Mesothelial cell of epicardium (in vitro differentiated cells): ENCODE results near the gene ARVCF. TPM values are rescaled to one million over a fixed set of nuclear protein-coding genes. Genes with fewer than 3 reads are reported as not detected.

Experiments used
- DNase-seq, 2 experiments: peaks; one replicate each; pipeline ENCODE4 v3.0.0; 2021; ENCODE audit warnings: low spot score in 2 of 2; ENCODE audit not compliant: unreplicated experiment in 2 of 2
- H3K27ac Mint-ChIP-seq: 2 replicates; pipeline ENCODE4 v1.8.0; 2021; ENCODE audit warnings: mixed read lengths
- H3K27me3 Mint-ChIP-seq: 2 replicates; pipeline ENCODE4 v1.8.0; 2021; ENCODE audit warnings: low read depth, mixed read lengths
- H3K36me3 Mint-ChIP-seq: 2 replicates; pipeline ENCODE4 v1.8.0; 2021; ENCODE audit warnings: mixed read lengths
- H3K4me1 Mint-ChIP-seq: 2 replicates; pipeline ENCODE4 v1.8.0; 2021; ENCODE audit warnings: mixed read lengths
- H3K4me3 Mint-ChIP-seq: 2 replicates; pipeline ENCODE4 v1.8.0; 2021; ENCODE audit warnings: mild to moderate bottlenecking, moderate library complexity, mixed read lengths
- H3K9me3 Mint-ChIP-seq: 2 replicates; pipeline ENCODE4 v1.8.0; 2021; ENCODE audit warnings: mixed read lengths
- total RNA-seq: library from RNA; stranded (reverse); gene quantifications from 3 replicates; pipeline ENCODE4 v1.2.1, GENCODE V29; 2021
- TF ChIP-seq, protein P1 (sequence below): fragments of 200-600 bp; sonication (generic); IDR thresholded peaks from one replicate; pipeline ENCODE4 v1.5.0; 2021; ENCODE audit warnings: antibody characterized with exemption; ENCODE audit not compliant: unreplicated experiment

ARVCF gene
- total RNA-seq, 1 donor from 2014 or later = 41.2 TPM

DNA sequence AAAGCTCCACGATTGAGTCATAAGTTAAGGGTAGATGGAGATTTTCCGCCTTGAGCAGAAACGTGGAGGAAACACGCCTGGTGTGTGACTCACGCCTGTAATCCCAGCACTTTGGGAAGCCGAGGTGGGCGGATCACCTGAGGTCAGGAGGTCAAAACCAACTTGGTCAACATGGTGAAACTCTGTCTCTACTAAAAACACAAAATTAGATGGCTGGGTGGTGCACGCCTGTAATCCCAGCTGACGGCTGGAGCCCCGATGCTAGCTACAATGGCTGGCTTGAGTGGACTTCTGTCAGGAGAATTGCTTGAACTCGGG lies 46.1 kb upstream of the ARVCF start:
- H3K9me3 Mint-ChIP-seq = no peaks in the 10 kb centered on the region
- TF ChIP-seq, protein P1, sequence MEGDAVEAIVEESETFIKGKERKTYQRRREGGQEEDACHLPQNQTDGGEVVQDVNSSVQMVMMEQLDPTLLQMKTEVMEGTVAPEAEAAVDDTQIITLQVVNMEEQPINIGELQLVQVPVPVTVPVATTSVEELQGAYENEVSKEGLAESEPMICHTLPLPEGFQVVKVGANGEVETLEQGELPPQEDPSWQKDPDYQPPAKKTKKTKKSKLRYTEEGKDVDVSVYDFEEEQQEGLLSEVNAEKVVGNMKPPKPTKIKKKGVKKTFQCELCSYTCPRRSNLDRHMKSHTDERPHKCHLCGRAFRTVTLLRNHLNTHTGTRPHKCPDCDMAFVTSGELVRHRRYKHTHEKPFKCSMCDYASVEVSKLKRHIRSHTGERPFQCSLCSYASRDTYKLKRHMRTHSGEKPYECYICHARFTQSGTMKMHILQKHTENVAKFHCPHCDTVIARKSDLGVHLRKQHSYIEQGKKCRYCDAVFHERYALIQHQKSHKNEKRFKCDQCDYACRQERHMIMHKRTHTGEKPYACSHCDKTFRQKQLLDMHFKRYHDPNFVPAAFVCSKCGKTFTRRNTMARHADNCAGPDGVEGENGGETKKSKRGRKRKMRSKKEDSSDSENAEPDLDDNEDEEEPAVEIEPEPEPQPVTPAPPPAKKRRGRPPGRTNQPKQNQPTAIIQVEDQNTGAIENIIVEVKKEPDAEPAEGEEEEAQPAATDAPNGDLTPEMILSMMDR = no peak
- no peak overlapping the region for H3K27ac Mint-ChIP-seq
- no peaks in the 10 kb centered on the region for H3K27me3 Mint-ChIP-seq
- peaks cover 4% of the 10 kb centered on the region for H3K4me1 Mint-ChIP-seq
- DNase-seq = no peak
- peaks cover 4% of the 10 kb centered on the region for H3K36me3 Mint-ChIP-seq
- no peak overlapping the region for H3K4me3 Mint-ChIP-seq

DNA sequence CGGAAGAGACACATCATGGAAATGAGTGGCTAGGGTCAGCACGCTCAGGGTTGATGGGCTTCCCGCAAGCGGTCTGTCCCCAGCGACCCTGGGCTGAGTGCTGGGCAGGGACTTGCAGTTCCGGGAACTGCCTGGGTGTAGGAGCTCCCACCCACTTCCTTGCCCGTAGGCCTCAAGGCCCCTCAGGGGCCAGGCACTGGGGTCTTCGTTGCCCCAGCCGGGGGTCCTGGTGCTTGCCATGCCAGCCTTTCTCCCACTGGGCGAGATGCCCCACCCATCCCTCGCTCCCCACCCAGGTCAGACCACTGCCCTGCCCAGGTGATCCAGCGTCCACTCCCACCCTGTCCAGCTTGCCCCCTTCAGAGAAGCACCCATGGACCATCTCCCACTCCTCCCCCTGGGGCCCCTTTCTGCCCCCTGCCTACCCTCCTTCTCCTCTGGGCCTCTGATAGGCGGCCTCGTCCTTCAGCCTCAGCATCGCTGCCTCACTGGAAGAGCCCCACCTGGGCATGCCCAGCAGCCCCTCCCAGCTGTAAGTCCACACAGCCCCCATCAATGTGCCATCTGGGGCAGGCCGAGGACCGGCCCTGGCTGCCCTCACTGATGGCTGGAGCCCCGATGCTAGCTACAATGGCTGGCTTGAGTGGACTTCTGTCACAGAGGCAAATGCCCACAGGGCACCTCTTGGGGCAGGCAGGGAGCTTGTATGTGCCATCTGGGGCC lies 45.6 kb upstream of the ARVCF start:
- H3K9me3 Mint-ChIP-seq = no peaks in the 10 kb centered on the region
- no peak overlapping the region for H3K4me3 Mint-ChIP-seq
- peaks cover 4% of the 10 kb centered on the region for H3K4me1 Mint-ChIP-seq
- no peak overlapping the region for H3K27ac Mint-ChIP-seq
- TF ChIP-seq, protein P1 = no peak
- DNase-seq = no peak
- peaks cover 4% of the 10 kb centered on the region for H3K36me3 Mint-ChIP-seq
- H3K27me3 Mint-ChIP-seq = no peaks in the 10 kb centered on the region

DNA sequence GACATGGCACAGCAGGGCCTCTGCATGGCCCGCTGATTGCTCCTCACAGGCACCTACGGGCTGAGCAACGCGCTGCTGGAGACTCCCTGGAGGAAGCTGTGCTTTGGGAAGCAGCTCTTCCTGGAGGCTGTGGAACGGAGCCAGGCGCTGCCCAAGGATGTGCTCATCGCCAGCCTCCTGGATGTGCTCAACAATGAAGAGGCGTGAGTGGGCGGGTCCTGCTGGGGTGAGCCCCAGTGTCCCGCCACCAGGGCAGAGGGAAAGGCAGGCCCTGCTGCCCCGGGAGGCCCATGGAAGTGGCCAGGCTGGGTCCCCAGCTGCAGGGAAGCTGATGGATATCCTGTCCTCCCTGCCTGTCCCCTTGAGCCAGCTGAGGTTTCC lies 44.8 kb upstream of the ARVCF start:
- DNase-seq = no peak
- H3K27ac Mint-ChIP-seq = no peak overlapping the region

DNA sequence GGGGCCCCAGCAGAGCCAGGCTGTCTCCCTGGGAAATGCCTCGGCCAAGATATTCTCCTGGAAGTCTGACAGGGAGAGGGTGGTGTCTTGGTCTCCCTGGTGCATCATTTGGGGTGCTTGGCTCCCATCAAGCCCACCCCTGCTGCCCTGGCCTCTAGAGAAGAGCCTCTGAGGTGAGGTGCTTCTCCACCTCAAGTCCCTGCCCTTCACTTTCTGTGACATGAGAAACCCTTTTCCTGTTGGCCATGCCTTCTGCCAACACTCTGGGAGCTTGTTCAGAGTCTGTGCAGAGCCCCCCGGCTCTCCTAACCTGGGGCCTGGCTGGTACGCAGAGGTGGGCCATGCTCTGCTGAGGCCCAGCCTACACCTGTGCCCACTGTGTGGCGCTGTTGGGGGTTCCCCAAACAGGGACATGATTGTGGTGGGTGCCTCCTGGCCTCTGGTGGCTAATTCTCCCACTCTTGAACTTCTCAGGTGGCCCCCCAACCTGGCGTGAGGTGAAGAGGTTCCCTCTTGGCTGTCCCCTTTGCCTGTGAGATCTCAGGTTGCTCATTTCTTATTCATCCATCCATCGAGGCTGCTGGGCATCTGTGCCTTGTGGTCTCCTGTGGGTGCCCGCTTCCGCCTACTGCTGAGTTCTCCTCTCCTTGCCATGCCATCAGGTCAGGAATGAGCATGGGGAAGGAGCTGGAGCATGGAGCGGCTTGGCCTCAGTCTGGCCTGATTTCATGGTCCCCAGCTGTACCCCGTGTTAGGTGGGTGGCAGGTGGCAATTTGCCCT lies 44.3 kb upstream of the ARVCF start:
- Mint-ChIP-seq H3K27ac (no peak overlapping the region), H3K36me3 (peaks cover 4% of the 10 kb centered on the region), H3K27me3 (no peaks in the 10 kb centered on the region), H3K4me3 (no peak overlapping the region), H3K4me1 (peaks cover 4% of the 10 kb centered on the region), H3K9me3 (no peaks in the 10 kb centered on the region)
- TF ChIP-seq, protein P1 = no peak
- DNase-seq = no peak

More for the DNA sequence above, 44.8 kb upstream of the ARVCF start:
- no peak overlapping the region for H3K4me3 Mint-ChIP-seq
- H3K36me3 Mint-ChIP-seq = peaks cover 4% of the 10 kb centered on the region
- H3K9me3 Mint-ChIP-seq = no peaks in the 10 kb centered on the region
- H3K27me3 Mint-ChIP-seq = no peaks in the 10 kb centered on the region
- TF ChIP-seq, protein P1 = no peak
- H3K4me1 Mint-ChIP-seq = peaks cover 4% of the 10 kb centered on the region

DNA sequence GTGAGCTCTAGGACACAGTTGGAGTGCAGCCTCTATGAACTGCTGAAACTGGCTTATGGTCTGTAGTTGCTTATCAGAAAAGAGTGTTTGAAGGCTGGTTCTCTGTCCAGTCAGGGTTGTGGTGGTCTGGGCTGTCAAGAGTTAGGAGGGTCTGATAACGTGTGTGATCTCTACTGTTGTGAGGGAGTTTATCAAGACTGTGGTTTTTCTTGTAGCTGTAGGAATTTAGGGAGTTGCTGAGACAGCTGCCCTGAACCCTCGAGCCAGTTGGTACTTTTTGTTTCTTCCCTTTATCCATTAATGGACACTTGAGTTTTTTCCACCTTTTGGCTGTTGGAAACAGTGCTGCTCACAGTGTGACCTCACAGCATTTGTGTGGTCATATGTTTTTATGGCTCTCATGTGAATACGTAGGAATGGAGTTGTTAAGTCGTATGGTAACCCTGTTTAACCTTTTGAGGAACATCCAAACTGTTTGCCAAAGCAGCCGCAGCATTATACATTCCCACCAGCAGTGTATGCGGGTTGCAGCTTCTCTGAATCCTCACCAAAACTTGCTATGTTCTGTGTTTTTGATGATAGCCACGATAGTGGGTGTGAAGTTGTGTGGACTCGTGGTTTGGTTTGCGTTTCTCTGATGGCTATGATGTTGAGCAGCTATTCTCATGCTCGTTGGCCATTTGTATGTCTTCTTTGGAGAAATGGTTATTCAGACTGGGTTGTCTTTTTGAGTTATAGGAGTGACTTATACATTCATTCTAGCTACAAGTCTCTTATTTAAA lies 42.6 kb upstream of the ARVCF start:
- Mint-ChIP-seq H3K27ac (peak overlapping the region; percentile 5), H3K27me3 (no peaks in the 10 kb centered on the region), H3K4me1 (peaks cover 4% of the 10 kb centered on the region), H3K36me3 (peaks cover 4% of the 10 kb centered on the region), H3K9me3 (no peaks in the 10 kb centered on the region), H3K4me3 (no peak overlapping the region)
- no peak for DNase-seq
- TF ChIP-seq, protein P1 = no peak
